Right lobe of liver (tissue), 6 donors: ENCODE data around the gene ZNF549. TPM values are rescaled to one million over a fixed set of nuclear protein-coding genes. Genes with fewer than 3 reads are reported as not detected.

Experiments
- ATAC-seq, 4 donors: fragments of 200-7000 bp; cut with Tn5 transposase; one replicate each; pipeline ENCODE4 v1.9.1; 2020; ENCODE audit warnings: mild to moderate bottlenecking in 4 of 4, moderate library complexity in 4 of 4
- DNase-seq, 3 donors: peaks; one replicate each; pipeline ENCODE4 v3.0.0-alpha.2; 2020
- H3K27ac ChIP-seq, 3 donors: fragments of 200-600 bp; one replicate each; pipeline ENCODE4 v1.8.0; 2022
- H3K27me3 ChIP-seq, 2 donors: fragments of 200-600 bp; one replicate each; pipeline ENCODE4 v1.8.0; 2022
- H3K36me3 ChIP-seq, 4 donors: fragments of 200-600 bp; sonication (generic) in 1 of 4; one replicate each; pipeline versions ENCODE4 v1.5.1 to v1.8.0; 2017 to 2022; ENCODE audit warnings: control low read depth in 1 of 4
- H3K4me1 ChIP-seq, 4 donors: fragments of 200-600 bp; sonication (generic) in 1 of 4; one replicate each; pipeline versions ENCODE4 v1.5.1 to v1.8.0; 2017 to 2022; ENCODE audit warnings: control low read depth in 1 of 4
- H3K4me3 ChIP-seq, 3 donors: fragments of 200-600 bp; one replicate each; pipeline ENCODE4 v1.8.0; 2022
- H3K9me3 ChIP-seq, 4 donors: fragments of 200-600 bp; sonication (generic) in 1 of 4; one replicate each; pipeline versions ENCODE4 v1.5.1 to v1.8.0; 2017 to 2022; ENCODE audit warnings: control low read depth in 1 of 4
- POLR2A ChIP-seq: fragments of 450-650 bp; IDR thresholded peaks from one replicate; pipeline ENCODE4 v1.6.1; 2017; ENCODE audit warnings: antibody characterized with exemption, mild to moderate bottlenecking
- WGBS: methylation state at CpG from one replicate; pipeline ENCODE4 v1.1.6; 2018; ENCODE audit warnings: low coverage, low lambda C conversion rate; ENCODE audit not compliant: insufficient coverage; ENCODE audit errors: missing lambda C conversion rate; 5-methylcytosine and 5-hydroxymethylcytosine counted together
- intact Hi-C, 2 donors: fragments of 100-400 bp; cut with DNase I; formaldehyde crosslinking; loops; one replicate each; pipeline versions ENCODE4 v1.11.2 to v1.14.1; 2022
- total RNA-seq, 6 experiments: library from RNA; depleted of rRNA in 2 of 6; stranded (reverse); fragments of >200 nt in 2 of 6; fragmentation: NEBNext Ultra II Directional in 3 of 6; extraction: Animal tissue kit (Norgen Biotek cat#: 25700) in 3 of 6; gene quantifications; one replicate each; pipeline versions ENCODE4 v1.1.0 to v1.2.4, GENCODE V29; 2016 to 2023
- TF ChIP-seq, protein P1 (sequence below), 4 donors: fragments of 200-600 bp in 3 of 4; fragments of 450-650 bp in 1 of 4; IDR thresholded peaks; one replicate each; pipeline versions ENCODE4 v1.5.1 to v1.8.0; 2016 to 2022; ENCODE audit warnings: antibody characterized with exemption in 4 of 4, mild to moderate bottlenecking in 2 of 4
- donor health status: DM: no; HTN: yes; CAD: no.
- donor health status: DM: no; HTN: no; CAD: no.
- donor health status: DM: no; HTN: no; CAD: no.
- donor health status: DM: no; HTN: yes; CAD: no.
- donor health status: DM: no; HTN: yes; CAD: no.

Gene ZNF549
- total RNA-seq, 6 experiments from 2014 or later, result 0.61 to 1.8 (median 0.90) TPM

- DNase-seq (no peak), ATAC-seq (no peak)
- Histone ChIP-seq H3K27me3 (no peaks in the 10 kb centered on the region), H3K4me3 (no peak overlapping the region), H3K4me1 (peaks cover 0 to 6% (median 0%) of the 10 kb centered on the region in 4 donors), H3K9me3 (peaks cover 0 to 35% (median 12%) of the 10 kb centered on the region in 4 donors), H3K27ac (no peak overlapping the region), H3K36me3 (peaks cover 0 to 38% (median 11%) of the 10 kb centered on the region in 4 donors)
- TF ChIP-seq, protein P1, sequence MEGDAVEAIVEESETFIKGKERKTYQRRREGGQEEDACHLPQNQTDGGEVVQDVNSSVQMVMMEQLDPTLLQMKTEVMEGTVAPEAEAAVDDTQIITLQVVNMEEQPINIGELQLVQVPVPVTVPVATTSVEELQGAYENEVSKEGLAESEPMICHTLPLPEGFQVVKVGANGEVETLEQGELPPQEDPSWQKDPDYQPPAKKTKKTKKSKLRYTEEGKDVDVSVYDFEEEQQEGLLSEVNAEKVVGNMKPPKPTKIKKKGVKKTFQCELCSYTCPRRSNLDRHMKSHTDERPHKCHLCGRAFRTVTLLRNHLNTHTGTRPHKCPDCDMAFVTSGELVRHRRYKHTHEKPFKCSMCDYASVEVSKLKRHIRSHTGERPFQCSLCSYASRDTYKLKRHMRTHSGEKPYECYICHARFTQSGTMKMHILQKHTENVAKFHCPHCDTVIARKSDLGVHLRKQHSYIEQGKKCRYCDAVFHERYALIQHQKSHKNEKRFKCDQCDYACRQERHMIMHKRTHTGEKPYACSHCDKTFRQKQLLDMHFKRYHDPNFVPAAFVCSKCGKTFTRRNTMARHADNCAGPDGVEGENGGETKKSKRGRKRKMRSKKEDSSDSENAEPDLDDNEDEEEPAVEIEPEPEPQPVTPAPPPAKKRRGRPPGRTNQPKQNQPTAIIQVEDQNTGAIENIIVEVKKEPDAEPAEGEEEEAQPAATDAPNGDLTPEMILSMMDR (IDR thresholded peaks at IDR 0.05), result no peak
- TF ChIP-seq POLR2A, result no peak
- intact Hi-C loops, result no loop called here
Observed at GRCh38 chr19:57576661-57577060, 49.5 kb downstream of the ZNF549 start.

- DNase-seq (peak; percentile 94 to 98 (median 98)), ATAC-seq (peak; percentile 98 to 100 (median 100))
- H3K4me1 ChIP-seq, result peaks cover 0 to 6% (median 0%) of the 10 kb centered on the region in 4 donors
- peaks cover 0 to 22% (median 7%) of the 10 kb centered on the region in 4 donors for H3K36me3 ChIP-seq
- H3K9me3 ChIP-seq, result peaks cover 0 to 15% (median 7%) of the 10 kb centered on the region in 4 donors
- H3K27ac ChIP-seq, result peak within 1 kb of the TSS in 1 of 3 donors; percentile 48
- no peak for TF ChIP-seq POLR2A
- TF ChIP-seq, protein P1 (IDR thresholded peaks at IDR 0.05), result peak in 3 of 4 donors; percentile 11 to 23 (median 19)
- peak within 1 kb of the TSS; percentile 96 to 100 (median 96) for H3K4me3 ChIP-seq
- intact Hi-C loops, result no loop called here
- H3K27me3 ChIP-seq, result no peaks in the 10 kb centered on the region
- 0% methylated on average over 14 of the region's 62 CpGs for WGBS
Observed at GRCh38 chr19:57578487-57579205, 51.5 kb downstream of the ZNF549 start, which contains the start of gene ZNF416. Gene ZNF416 (minus strand): TSS chr19:57578911. CDS start chr19:57578704, 207 bp downstream.

DNA sequence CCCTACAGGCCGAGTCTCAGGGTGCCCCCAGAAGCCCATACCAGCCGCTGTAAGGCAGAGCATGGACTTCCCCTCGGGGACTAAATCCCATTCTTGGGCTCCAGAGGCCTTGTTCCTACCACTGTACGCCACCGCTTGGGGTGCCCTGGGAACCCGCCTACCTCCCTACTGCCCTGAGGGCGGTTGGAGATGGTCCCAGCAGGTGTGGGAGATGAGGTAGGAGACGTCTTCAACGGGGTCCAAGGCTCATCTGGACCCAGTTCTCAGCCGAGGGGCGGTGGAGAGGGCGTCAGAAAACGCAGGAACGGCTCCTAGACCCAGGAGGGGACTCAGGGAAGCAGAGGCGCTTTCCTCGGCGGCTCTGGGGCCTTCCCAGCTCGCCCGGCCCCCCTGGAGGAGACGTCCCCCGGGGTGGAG lies 56.0 kb downstream of the ZNF549 start:
- Histone ChIP-seq H3K27ac (no peak overlapping the region), H3K36me3 (no peaks in the 10 kb centered on the region), H3K4me3 (no peak overlapping the region), H3K27me3 (no peaks in the 10 kb centered on the region), H3K4me1 (peaks cover 0 to under 1% (median 0%) of the 10 kb centered on the region in 4 donors), H3K9me3 (peaks cover 0 to 3% (median 0%) of the 10 kb centered on the region in 4 donors)
- TF ChIP-seq, protein P1 (IDR thresholded peaks at IDR 0.05), result no peak
- TF ChIP-seq POLR2A, result no peak
- intact Hi-C loops, result no loop called here
- DNase-seq (peak in 1 of 3 donors; percentile 44), ATAC-seq (no peak)
- WGBS, result 34% methylated on average over 8 of the region's 21 CpGs

DNA sequence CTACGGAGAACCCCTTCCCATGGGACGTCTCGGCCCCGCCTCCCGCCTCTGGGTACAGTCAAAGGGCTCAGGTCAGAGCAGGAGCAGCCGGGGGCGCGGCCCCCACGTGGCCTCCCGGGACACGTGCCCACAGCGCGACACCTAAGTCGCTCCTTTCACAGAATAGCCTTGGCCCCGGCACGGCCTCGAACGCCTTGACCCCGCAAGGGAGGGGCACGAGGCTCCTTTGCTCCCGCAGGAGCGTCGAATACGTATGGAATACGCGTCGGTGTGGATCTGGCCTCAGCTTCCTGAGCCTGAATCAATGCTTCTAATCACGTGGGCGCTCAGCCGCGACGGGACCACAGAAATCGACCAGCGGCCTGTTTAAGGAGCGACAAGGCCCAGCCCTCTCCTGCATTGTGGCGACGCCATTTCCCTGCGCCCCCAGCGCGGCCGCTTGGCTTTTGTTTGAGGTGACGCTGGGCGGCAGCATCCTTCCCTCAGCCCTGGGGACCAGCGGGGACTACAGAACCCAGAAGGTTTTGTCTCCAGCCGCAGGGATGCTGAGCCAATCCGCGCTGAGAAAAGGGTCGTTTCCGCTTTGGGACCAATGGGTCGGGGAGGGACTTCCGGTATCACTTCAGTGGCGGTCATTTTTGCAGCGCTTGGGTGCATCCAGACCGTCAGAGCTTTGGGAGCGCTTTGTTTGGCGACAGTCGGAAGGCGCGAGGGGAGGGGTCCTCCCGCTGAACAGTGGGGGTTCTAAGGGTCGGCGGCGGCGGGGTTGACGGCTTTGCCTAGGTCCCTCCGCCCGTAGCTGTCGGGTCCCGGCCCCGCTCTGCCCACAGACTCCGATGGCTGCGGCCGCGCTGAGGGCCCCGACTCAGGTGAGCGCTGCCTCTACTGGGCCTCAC lies 56.6 kb downstream of the ZNF549 start, which contains the start of gene ZIK1:
Gene ZIK1, plus strand, starts transcription at position 625 of the 896 bp plus-strand sequence. Its CDS starts 212 bp downstream, at position 837.
- intact Hi-C loops, result no loop called here
- peak; percentile 78 to 89 (median 84) for ATAC-seq
- peak; percentile 71 to 83 (median 78) for DNase-seq
- Histone ChIP-seq H3K4me1 (no peaks in the 10 kb centered on the region), H3K9me3 (peaks cover 0 to 3% (median 0%) of the 10 kb centered on the region in 4 donors), H3K4me3 (peak within 1 kb of the TSS; percentile 38 to 55 (median 48)), H3K27me3 (no peaks in the 10 kb centered on the region), H3K27ac (no peak within 1 kb of the TSS), H3K36me3 (no peaks in the 10 kb centered on the region)
- TF ChIP-seq, protein P1 (IDR thresholded peaks at IDR 0.05), result no peak
- no peak for TF ChIP-seq POLR2A
- WGBS, result 2% methylated on average over 22 of the region's 76 CpGs
